ENCODE results near the gene NSUN4. TPM values are rescaled to one million over a fixed set of nuclear protein-coding genes. Genes with fewer than 3 reads are reported as not detected.
"Not testable (repeated sequence)": the region's sequence is repeated elsewhere in the genome, so short reads cannot be mapped to it uniquely, and the experiment has no call there.

The NSUN4 gene
- total RNA-seq, 1 donor from 2014 or later: 30.3 TPM

- no peak overlapping the region for H3K4me3 Mint-ChIP-seq (ENCODE audit: low read depth)
- H3K4me1 Mint-ChIP-seq (ENCODE audit: low read depth): peaks cover 23% of the 10 kb centered on the region
- TF ChIP-seq CTCF (IDR thresholded peaks at IDR 0.05; ENCODE audit: unreplicated experiment): no peak
- H3K36me3 Mint-ChIP-seq (ENCODE audit: insufficient read depth): peaks cover 21% of the 10 kb centered on the region
- no peak overlapping the region for H3K27ac Mint-ChIP-seq
- no peaks in the 10 kb centered on the region for H3K9me3 Mint-ChIP-seq (ENCODE audit: low read depth)
- H3K27me3 Mint-ChIP-seq: no peaks in the 10 kb centered on the region
- DNase-seq (ENCODE audit: low spot score, unreplicated experiment): no peak
Observed at GRCh38 chr1:46344481-46344880, 3.9 kb downstream of the NSUN4 start.

DNA sequence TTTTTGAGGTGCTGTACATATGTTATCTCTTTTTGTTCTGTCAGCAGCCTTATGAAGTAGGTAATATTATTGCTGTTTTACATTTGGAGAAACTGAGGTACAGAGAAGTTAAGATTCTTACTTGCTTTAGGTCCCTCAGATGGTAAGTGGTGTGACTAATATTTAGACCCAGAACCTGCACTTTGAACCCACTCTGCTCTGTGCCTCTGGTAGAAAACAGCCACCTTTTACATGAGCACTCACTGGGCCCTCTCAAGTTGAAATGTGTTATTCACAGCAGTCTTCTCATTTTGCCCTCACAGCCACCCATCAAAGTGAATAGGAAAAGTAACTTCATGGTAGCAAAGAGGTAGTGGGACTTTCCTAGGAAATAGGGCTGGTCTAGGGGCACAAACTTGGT is 4.7 kb downstream of the NSUN4 start:
- H3K9me3 Mint-ChIP-seq (ENCODE audit: low read depth): no peaks in the 10 kb centered on the region
- no peaks in the 10 kb centered on the region for H3K27me3 Mint-ChIP-seq
- DNase-seq (ENCODE audit: low spot score, unreplicated experiment): no peak
- no peak overlapping the region for H3K27ac Mint-ChIP-seq
- H3K4me3 Mint-ChIP-seq (ENCODE audit: low read depth): no peak overlapping the region
- H3K36me3 Mint-ChIP-seq (ENCODE audit: insufficient read depth): peaks cover 27% of the 10 kb centered on the region
- no peak for TF ChIP-seq CTCF (IDR thresholded peaks at IDR 0.05; ENCODE audit: unreplicated experiment)
- peaks cover 20% of the 10 kb centered on the region for H3K4me1 Mint-ChIP-seq (ENCODE audit: low read depth)

GRCh38 chr1:46352363-46352762 is 11.8 kb downstream of the NSUN4 start:
- TF ChIP-seq CTCF (IDR thresholded peaks at IDR 0.05; ENCODE audit: unreplicated experiment): no peak
- DNase-seq (ENCODE audit: low spot score, unreplicated experiment): no peak
- Mint-ChIP-seq H3K36me3 (ENCODE audit: insufficient read depth) (peaks cover 18% of the 10 kb centered on the region), H3K9me3 (ENCODE audit: low read depth) (no peaks in the 10 kb centered on the region), H3K27me3 (no peaks in the 10 kb centered on the region), H3K4me1 (ENCODE audit: low read depth) (no peaks in the 10 kb centered on the region), H3K27ac (no peak overlapping the region), H3K4me3 (ENCODE audit: low read depth) (no peak overlapping the region)

GRCh38 chr1:46355920-46356319 is 15.3 kb downstream of the NSUN4 start:
- not testable (repeated sequence) for DNase-seq (ENCODE audit: low spot score, unreplicated experiment); H3K9me3 Mint-ChIP-seq (ENCODE audit: low read depth); H3K27me3 Mint-ChIP-seq; H3K4me1 Mint-ChIP-seq (ENCODE audit: low read depth); H3K36me3 Mint-ChIP-seq (ENCODE audit: insufficient read depth); H3K27ac Mint-ChIP-seq; H3K4me3 Mint-ChIP-seq (ENCODE audit: low read depth)

- H3K9me3 Mint-ChIP-seq (ENCODE audit: low read depth): no peaks in the 10 kb centered on the region
- H3K36me3 Mint-ChIP-seq (ENCODE audit: insufficient read depth): peaks cover 5% of the 10 kb centered on the region
- H3K27ac Mint-ChIP-seq: no peak overlapping the region
- no peak for DNase-seq (ENCODE audit: low spot score, unreplicated experiment)
- no peak overlapping the region for H3K4me3 Mint-ChIP-seq (ENCODE audit: low read depth)
- no peak for TF ChIP-seq CTCF (IDR thresholded peaks at IDR 0.05; ENCODE audit: unreplicated experiment)
- H3K4me1 Mint-ChIP-seq (ENCODE audit: low read depth): peaks cover 8% of the 10 kb centered on the region
- H3K27me3 Mint-ChIP-seq: no peaks in the 10 kb centered on the region
Observed at GRCh38 chr1:46362158-46362557, 21.6 kb downstream of the NSUN4 start.

DNA sequence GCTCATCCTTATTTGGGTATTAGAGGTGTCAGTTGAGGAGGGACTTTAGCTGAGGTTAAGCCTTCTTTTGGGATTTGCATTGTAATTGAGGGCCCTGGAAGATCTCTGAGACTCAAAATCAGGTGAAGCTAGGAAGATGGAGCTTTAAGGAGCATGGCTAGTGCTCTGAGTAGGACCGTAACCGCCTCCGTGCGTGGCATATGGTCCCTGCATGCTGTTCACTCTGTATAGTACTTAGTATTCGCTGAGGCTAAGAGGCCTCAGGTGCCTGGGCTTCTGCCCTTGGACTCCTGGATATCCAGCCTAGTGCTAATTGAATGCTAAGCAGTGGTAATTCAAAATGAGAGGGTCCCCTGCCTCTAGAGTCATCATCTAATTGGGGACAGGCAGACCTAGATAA is 22.5 kb downstream of the NSUN4 start:
- Mint-ChIP-seq H3K4me3 (ENCODE audit: low read depth) (no peak overlapping the region), H3K4me1 (ENCODE audit: low read depth) (peaks cover 8% of the 10 kb centered on the region), H3K27ac (no peak overlapping the region), H3K9me3 (ENCODE audit: low read depth) (no peaks in the 10 kb centered on the region), H3K36me3 (ENCODE audit: insufficient read depth) (peaks cover 7% of the 10 kb centered on the region), H3K27me3 (no peaks in the 10 kb centered on the region)
- TF ChIP-seq CTCF (IDR thresholded peaks at IDR 0.05; ENCODE audit: unreplicated experiment): no peak
- no peak for DNase-seq (ENCODE audit: low spot score, unreplicated experiment)

All from progenitor cell of endocrine pancreas (in vitro differentiated cells).